Natural killer cell (primary cell): ENCODE data around the gene HAT1. TPM values are rescaled to one million over a fixed set of nuclear protein-coding genes. Genes with fewer than 3 reads are reported as not detected.

Source experiments
- ATAC-seq, 3 donors: fragments of 150-1000 bp in 2 of 3; fragments of 200-7000 bp in 1 of 3; cut with Tn5 transposase; 1 replicate in 1 of 3; 2 replicates in 2 of 3; pipeline ENCODE4 v1.10.0; 2021; ENCODE audit warnings: mild to moderate bottlenecking in 2 of 3, moderate library complexity in 2 of 3
- DNase-seq, 2 donors: peaks; one replicate each; pipeline versions ENCODE4 v3.0.0 to v3.0.0-alpha.2; 2013 to 2021; ENCODE audit warnings: mixed read lengths in 1 of 2
- H3K27ac ChIP-seq: one replicate; pipeline ENCODE4 v1.5.1; 2013; ENCODE audit warnings: mild to moderate bottlenecking, low read length
- H3K27me3 ChIP-seq: one replicate; pipeline ENCODE4 v1.6.1; 2013; ENCODE audit warnings: low read length; ENCODE audit not compliant: control insufficient read depth, insufficient read depth
- H3K36me3 ChIP-seq: one replicate; pipeline ENCODE4 v1.6.1; 2013; ENCODE audit warnings: low read length; ENCODE audit not compliant: control insufficient read depth, insufficient read depth
- H3K4me1 ChIP-seq: one replicate; pipeline ENCODE4 v1.6.1; 2013; ENCODE audit warnings: low read length; ENCODE audit not compliant: control insufficient read depth, insufficient read depth
- H3K4me3 ChIP-seq: one replicate; pipeline ENCODE4 v1.5.1; 2013; ENCODE audit warnings: low read length
- H3K9me3 ChIP-seq: one replicate; pipeline ENCODE4 v1.6.1; 2013; ENCODE audit warnings: low read length; ENCODE audit not compliant: control insufficient read depth, insufficient read depth
- H3K27ac Mint-ChIP-seq, 2 donors: one replicate each; pipeline ENCODE4 v1.8.0; 2022; ENCODE audit warnings: mild to moderate bottlenecking in 2 of 2, mixed read lengths in 2 of 2, moderate library complexity in 1 of 2
- H3K27me3 Mint-ChIP-seq, 2 donors: one replicate each; pipeline ENCODE4 v1.8.0; 2022; ENCODE audit warnings: low read depth in 2 of 2, mixed read lengths in 2 of 2
- H3K36me3 Mint-ChIP-seq: one replicate; pipeline ENCODE4 v1.8.0; 2022; ENCODE audit warnings: mixed read lengths
- H3K4me1 Mint-ChIP-seq, 2 donors: one replicate each; pipeline ENCODE4 v1.8.0; 2022; ENCODE audit warnings: mixed read lengths in 2 of 2
- H3K4me3 Mint-ChIP-seq: one replicate; pipeline ENCODE4 v1.8.0; 2022; ENCODE audit warnings: mild to moderate bottlenecking, moderate library complexity, mixed read lengths
- H3K9me3 Mint-ChIP-seq, 2 donors: one replicate each; pipeline ENCODE4 v1.8.0; 2022; ENCODE audit warnings: mixed read lengths in 2 of 2
- WGBS: methylation state at CpG from one replicate; pipeline ENCODE4 v1.1.7; 2013; ENCODE audit warnings: missing lambda C conversion rate; ENCODE audit not compliant: insufficient coverage; 5-methylcytosine and 5-hydroxymethylcytosine counted together
- intact Hi-C: fragments of 100-400 bp; cut with micrococcal nuclease; formaldehyde crosslinking; loops from one replicate; pipeline ENCODE4 v1.14.2; 2022
- total RNA-seq, 4 donors: library from RNA; stranded (reverse); fragments of 120-200 nt in 1 of 4; gene quantifications; one replicate each; pipeline versions ENCODE4 v1.2.3 to v1.2.4, GENCODE V29; 2013 to 2022
- TF ChIP-seq, protein P1 (sequence below): fragments of 200-600 bp; IDR thresholded peaks from one replicate; pipeline ENCODE4 v1.8.0; 2022; ENCODE audit warnings: antibody characterized with exemption

Gene HAT1
- total RNA-seq, 3 donors from 2014 or later (not counting 1 experiment from before 2014, with no cell fraction given): 29.7 to 32.7 (median 32.2) TPM

DNA sequence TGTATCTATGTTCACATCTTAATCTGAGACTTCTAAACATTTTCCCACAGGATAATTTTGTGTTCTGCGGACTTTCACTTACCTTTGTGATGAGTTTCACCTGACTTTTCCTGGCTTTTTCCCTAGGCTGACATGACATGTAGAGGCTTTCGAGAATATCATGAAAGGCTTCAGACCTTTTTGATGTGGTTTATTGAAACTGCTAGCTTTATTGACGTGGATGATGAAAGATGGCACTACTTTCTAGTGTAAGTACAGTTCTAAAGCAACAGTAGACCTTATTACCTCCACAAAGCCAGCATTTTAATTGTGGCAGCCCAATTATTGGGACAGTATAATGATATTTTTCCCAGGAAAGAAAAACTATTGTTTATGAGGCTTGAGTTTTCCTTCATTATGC, 43.4 kb downstream of the HAT1 start:
- DNase-seq (peak in 1 of 2 donors; percentile 20), ATAC-seq (no peak)
- 81% methylated on average over 2 of the region's 3 CpGs for WGBS
- no peak overlapping the region for H3K4me3 Mint-ChIP-seq
- H3K4me1 Mint-ChIP-seq: peaks cover 0 to 5% of the 10 kb centered on the region in 2 donors
- no peak overlapping the region for H3K27ac ChIP-seq
- peaks cover 30% of the 10 kb centered on the region for H3K36me3 ChIP-seq
- H3K4me1 ChIP-seq: no peaks in the 10 kb centered on the region
- H3K27ac Mint-ChIP-seq: no peak overlapping the region
- TF ChIP-seq, protein P1, sequence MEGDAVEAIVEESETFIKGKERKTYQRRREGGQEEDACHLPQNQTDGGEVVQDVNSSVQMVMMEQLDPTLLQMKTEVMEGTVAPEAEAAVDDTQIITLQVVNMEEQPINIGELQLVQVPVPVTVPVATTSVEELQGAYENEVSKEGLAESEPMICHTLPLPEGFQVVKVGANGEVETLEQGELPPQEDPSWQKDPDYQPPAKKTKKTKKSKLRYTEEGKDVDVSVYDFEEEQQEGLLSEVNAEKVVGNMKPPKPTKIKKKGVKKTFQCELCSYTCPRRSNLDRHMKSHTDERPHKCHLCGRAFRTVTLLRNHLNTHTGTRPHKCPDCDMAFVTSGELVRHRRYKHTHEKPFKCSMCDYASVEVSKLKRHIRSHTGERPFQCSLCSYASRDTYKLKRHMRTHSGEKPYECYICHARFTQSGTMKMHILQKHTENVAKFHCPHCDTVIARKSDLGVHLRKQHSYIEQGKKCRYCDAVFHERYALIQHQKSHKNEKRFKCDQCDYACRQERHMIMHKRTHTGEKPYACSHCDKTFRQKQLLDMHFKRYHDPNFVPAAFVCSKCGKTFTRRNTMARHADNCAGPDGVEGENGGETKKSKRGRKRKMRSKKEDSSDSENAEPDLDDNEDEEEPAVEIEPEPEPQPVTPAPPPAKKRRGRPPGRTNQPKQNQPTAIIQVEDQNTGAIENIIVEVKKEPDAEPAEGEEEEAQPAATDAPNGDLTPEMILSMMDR: no peak
- H3K36me3 Mint-ChIP-seq: peaks cover 5% of the 10 kb centered on the region
- no peaks in the 10 kb centered on the region for H3K9me3 Mint-ChIP-seq
- intact Hi-C loops: no loop called here
- H3K27me3 ChIP-seq: no peaks in the 10 kb centered on the region
- H3K27me3 Mint-ChIP-seq: no peaks in the 10 kb centered on the region
- H3K9me3 ChIP-seq: no peaks in the 10 kb centered on the region
- H3K4me3 ChIP-seq: no peak overlapping the region

DNA sequence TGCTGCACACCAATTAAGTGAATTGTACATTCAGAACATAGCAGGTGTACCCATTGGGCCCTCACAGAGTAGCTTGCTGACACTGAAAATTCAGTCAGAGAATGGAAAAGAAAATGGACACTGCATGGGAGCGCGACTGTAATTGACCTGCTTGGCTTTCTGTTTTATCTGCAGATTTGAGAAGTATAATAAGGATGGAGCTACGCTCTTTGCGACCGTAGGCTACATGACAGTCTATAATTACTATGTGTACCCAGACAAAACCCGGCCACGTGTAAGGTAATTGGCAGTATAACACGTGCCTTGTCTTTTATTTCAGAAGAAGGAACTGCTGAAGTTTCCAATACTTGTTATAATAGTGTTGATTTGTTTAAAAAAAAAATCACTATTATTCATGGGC, 44.0 kb downstream of the HAT1 start:
- Mint-ChIP-seq H3K27ac (no peak overlapping the region), H3K4me3 (no peak overlapping the region), H3K9me3 (no peaks in the 10 kb centered on the region), H3K4me1 (peaks cover 0 to 5% of the 10 kb centered on the region in 2 donors), H3K27me3 (no peaks in the 10 kb centered on the region), H3K36me3 (peaks cover 5% of the 10 kb centered on the region)
- 97% methylated on average over 8 of the region's 8 CpGs for WGBS
- no peaks in the 10 kb centered on the region for H3K4me1 ChIP-seq
- H3K27ac ChIP-seq: no peak overlapping the region
- ATAC-seq: no peak
- H3K27me3 ChIP-seq: no peaks in the 10 kb centered on the region
- H3K36me3 ChIP-seq: peaks cover 30% of the 10 kb centered on the region
- TF ChIP-seq, protein P1: no peak
- H3K9me3 ChIP-seq: no peaks in the 10 kb centered on the region
- no peak for DNase-seq
- intact Hi-C loops: no loop called here
- H3K4me3 ChIP-seq: no peak overlapping the region

DNA sequence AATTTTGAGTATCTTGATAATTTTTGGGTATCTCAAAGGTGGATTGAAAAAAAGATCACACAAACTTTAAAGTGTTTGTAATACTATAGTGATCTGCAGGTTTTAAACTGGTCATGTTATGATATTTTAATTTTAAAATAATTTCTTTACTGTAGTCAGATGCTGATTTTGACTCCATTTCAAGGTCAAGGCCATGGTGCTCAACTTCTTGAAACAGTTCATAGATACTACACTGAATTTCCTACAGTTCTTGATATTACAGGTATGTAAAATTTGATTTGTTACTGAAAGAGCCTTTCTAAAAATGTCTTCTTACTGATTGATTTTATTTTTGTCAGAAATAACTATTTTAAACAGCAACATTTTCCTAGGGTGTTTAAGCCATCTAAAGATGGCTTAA, 44.4 kb downstream of the HAT1 start:
- intact Hi-C loops: no loop called here
- Mint-ChIP-seq H3K27me3 (no peaks in the 10 kb centered on the region), H3K36me3 (peaks cover 5% of the 10 kb centered on the region), H3K4me1 (peaks cover 0 to 5% of the 10 kb centered on the region in 2 donors), H3K27ac (no peak overlapping the region), H3K9me3 (no peaks in the 10 kb centered on the region), H3K4me3 (no peak overlapping the region)
- no peaks in the 10 kb centered on the region for H3K4me1 ChIP-seq
- peaks cover 30% of the 10 kb centered on the region for H3K36me3 ChIP-seq
- no peaks in the 10 kb centered on the region for H3K27me3 ChIP-seq
- DNase-seq (no peak), ATAC-seq (no peak)
- TF ChIP-seq, protein P1: no peak
- H3K4me3 ChIP-seq: no peak overlapping the region
- no peak overlapping the region for H3K27ac ChIP-seq
- H3K9me3 ChIP-seq: no peaks in the 10 kb centered on the region

DNA sequence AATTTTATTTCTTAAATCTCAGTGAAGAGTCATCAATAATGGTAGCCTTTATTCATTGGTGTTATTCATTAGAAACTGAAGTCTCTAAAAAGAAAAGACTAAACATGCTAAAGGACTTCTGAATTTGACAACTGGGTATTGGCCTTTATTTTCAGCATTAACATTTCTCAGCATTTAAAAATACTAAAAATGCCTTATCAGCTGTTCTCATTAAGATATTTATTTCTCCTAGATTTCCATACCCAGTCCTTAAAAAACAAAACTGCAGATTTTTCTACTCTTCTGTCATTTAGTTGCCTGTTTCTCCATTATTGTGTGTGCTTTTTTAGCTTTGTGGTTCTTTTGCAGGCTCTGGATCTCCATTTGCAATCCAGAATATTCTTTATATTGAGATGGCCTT, 46.2 kb downstream of the HAT1 start:
- Histone ChIP-seq H3K4me3 (no peak overlapping the region), H3K4me1 (no peaks in the 10 kb centered on the region), H3K9me3 (no peaks in the 10 kb centered on the region), H3K36me3 (peaks cover 30% of the 10 kb centered on the region), H3K27me3 (no peaks in the 10 kb centered on the region), H3K27ac (no peak overlapping the region)
- Mint-ChIP-seq H3K36me3 (peaks cover 5% of the 10 kb centered on the region), H3K9me3 (no peaks in the 10 kb centered on the region), H3K4me1 (peaks cover 0 to 14% of the 10 kb centered on the region in 2 donors), H3K27ac (no peak overlapping the region), H3K27me3 (no peaks in the 10 kb centered on the region), H3K4me3 (no peak overlapping the region)
- intact Hi-C loops: no loop called here
- DNase-seq (no peak), ATAC-seq (no peak)
- TF ChIP-seq, protein P1: no peak
